Activated naive CD4-positive, alpha-beta T cell (primary cell): Measurements from ENCODE around the gene SHC3.

Experiments used
- DNase-seq, 4 experiments: peaks; one replicate each; lab custom pipeline; 2025; lab: John Stamatoyannopoulos, UW

SHC3 gene

DNA sequence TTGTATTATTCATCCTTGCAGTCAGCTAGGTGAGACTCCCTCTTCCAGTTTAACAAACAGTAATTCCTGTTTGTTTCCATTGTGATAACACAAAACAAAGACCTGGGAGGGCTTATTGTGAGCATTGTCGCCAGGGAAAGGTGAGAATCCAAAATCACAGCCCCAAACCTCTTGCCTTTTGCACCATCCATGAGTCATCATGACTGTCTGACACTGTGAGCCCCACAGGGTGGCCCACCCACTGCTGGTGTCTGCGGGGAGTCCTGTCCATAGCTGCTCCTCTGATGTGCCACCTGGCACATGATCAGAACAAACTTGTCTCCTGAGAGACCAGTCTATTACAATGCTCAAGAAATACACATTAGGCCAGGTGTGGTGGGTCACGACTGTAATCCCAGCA is 221.1 kb downstream of the SHC3 start:
- no peak for DNase-seq
